ENCODE results near the gene RPL5. TPM values are rescaled to one million over a fixed set of nuclear protein-coding genes. Genes with fewer than 3 reads are reported as not detected.

Gene RPL5
- total and polyA plus RNA-seq, 2 of the 8 experiments (the other 6 are each of a cell fraction or from before 2014, with no cell fraction given): 1,506 to 2,034 TPM

GRCh38 chr1:92855236-92855635 lies 23.4 kb downstream of the RPL5 start:
- no peaks in the 10 kb centered on the region for H3K9me3 ChIP-seq (ENCODE audit: insufficient read depth in 2 of 2, low read depth in 1 of 2, low read length in 1 of 2)
- no peak overlapping the region for H2BK5ac ChIP-seq (ENCODE audit: low read depth, low read length)
- H3K36me3 ChIP-seq (ENCODE audit: control insufficient read depth in 2 of 4, insufficient read depth in 4 of 4, low read length in 3 of 4): no peaks in the 10 kb centered on the region
- H4K20me1 ChIP-seq (replicated peaks in 1 of 2; ENCODE audit: control insufficient read depth in 1 of 2, insufficient read depth in 2 of 2, low read length in 2 of 2): no peaks in the 10 kb centered on the region
- no peak overlapping the region for H3K27ac ChIP-seq (ENCODE audit: low read depth, low read length)
- H3K4me1 ChIP-seq (replicated peaks in 1 of 4; ENCODE audit: control insufficient read depth in 3 of 4, insufficient read depth in 4 of 4, low read length in 3 of 4): no peaks in the 10 kb centered on the region
- H3K14ac ChIP-seq (ENCODE audit: insufficient read length): no peak overlapping the region
- ChIA-PET CTCF (ENCODE audit: partially characterized antibody) (interaction anchor here (1.1 to 2.7 kb wide), 7 partner anchors 24 to 208 kb away, joined by 3 to 15 read pairs (median 4); no protein-coding TSS in a partner anchor), POLR2A (ENCODE audit: partially characterized antibody) (interaction anchor here (0.6 to 2.9 kb wide), 5 partner anchors 10 to 23 kb away, joined by 3 to 9 read pairs (median 6); partner anchors contain the start of gene RPL5)
- H4K8ac ChIP-seq (ENCODE audit: extremely low read depth, insufficient read depth, low read length): no peak overlapping the region
- no peak overlapping the region for H3K9ac ChIP-seq (replicated peaks in 1 of 4; ENCODE audit: extremely low read depth in 1 of 4, low read depth in 3 of 4, low read length in 3 of 4)
- H2BK20ac ChIP-seq (ENCODE audit: low read length): no peak overlapping the region
- H3K79me1 ChIP-seq (ENCODE audit: low read depth, low read length): no peaks in the 10 kb centered on the region
- H3K4ac ChIP-seq (replicated peaks; ENCODE audit: insufficient read length, low read depth, low read length): no peak overlapping the region
- H3K79me2 ChIP-seq (ENCODE audit: control insufficient read depth in 1 of 2, insufficient read depth in 2 of 2, low read length in 2 of 2): no peaks in the 10 kb centered on the region
- H2BK12ac ChIP-seq (ENCODE audit: low read depth, low read length): no peak overlapping the region
- DNase-seq (ENCODE audit: low read depth in 1 of 2, low spot score in 2 of 2): no peak
- H3K56ac ChIP-seq (replicated peaks; ENCODE audit: insufficient read length, low read depth, low read length): no peak overlapping the region
- no peak overlapping the region for H4K91ac ChIP-seq (replicated peaks; ENCODE audit: insufficient read length, low read length)
- 80% methylated on average over 4 of the region's 4 CpGs; no CpG with 5 or more reads in 1 of the 2 experiments for WGBS, 2 experiments (ENCODE audit: extremely low coverage in 1 of 2, insufficient coverage in 1 of 2, insufficient read length in 1 of 2, insufficient replicate concordance in 2 of 2, low coverage in 1 of 2, low lambda C conversion rate in 2 of 2, missing lambda C conversion rate in 1 of 2)
- no peak overlapping the region for H3K4me2 ChIP-seq (ENCODE audit: insufficient read depth in 1 of 2, low read depth in 2 of 2, low read length in 2 of 2)
- no peak overlapping the region for H2AK5ac ChIP-seq (ENCODE audit: low read depth, low read length)
- H2AFZ ChIP-seq (ENCODE audit: low read length): no peak overlapping the region
- H2BK120ac ChIP-seq (replicated peaks; ENCODE audit: low read depth, low read length): no peak overlapping the region
- no peak for FAIRE-seq
- no peak overlapping the region for H4K5ac ChIP-seq (ENCODE audit: insufficient read length, low read depth, low read length)
- no peak overlapping the region for H3K4me3 ChIP-seq (ENCODE audit: extremely low read depth in 1 of 4, insufficient read depth in 2 of 4, low read depth in 3 of 4, low read length in 4 of 4)
- H2BK15ac ChIP-seq (ENCODE audit: low read length): no peak overlapping the region
- no peak overlapping the region for H3K23ac ChIP-seq (ENCODE audit: insufficient read length)
- H3K23me2 ChIP-seq (ENCODE audit: low read depth, low read length): no peaks in the 10 kb centered on the region
- no peaks in the 10 kb centered on the region for H3K27me3 ChIP-seq (replicated peaks in 1 of 4; ENCODE audit: control insufficient read depth in 3 of 4, extremely low read depth in 1 of 4, insufficient read depth in 3 of 4, low read length in 3 of 4)
- no peak overlapping the region for H3K18ac ChIP-seq (ENCODE audit: extremely low read depth, low read length)
- no peak for TF ChIP-seq SIN3A (conservative IDR thresholded peaks at IDR 0.05 in 1 of 2, IDR thresholded peaks at IDR 0.05 in 1 of 2; ENCODE audit: low read depth in 1 of 2, low read length in 2 of 2)
